IPS-18c (cell line): Measurements from ENCODE around the gene NSD1.

Experiments
- H3K4me3 ChIP-seq: 2 replicates; pipeline ENCODE4 v1.7.0; 2013; ENCODE audit warnings: low read depth, mild to moderate bottlenecking, low read length, moderate library complexity; ENCODE audit not compliant: insufficient read depth
- H3K9me3 ChIP-seq: one replicate; pipeline ENCODE4 v1.6.1; 2013; ENCODE audit warnings: mild to moderate bottlenecking, low read length, moderate library complexity; ENCODE audit not compliant: control insufficient read depth, insufficient read depth

The NSD1 gene

GRCh38 chr5:177096162-177097015 is 37.2 kb upstream of the NSD1 start:
- H3K9me3 ChIP-seq: no peaks in the 10 kb centered on the region
- no peak overlapping the region for H3K4me3 ChIP-seq

GRCh38 chr5:177097016-177097985 is 36.3 kb upstream of the NSD1 start:
- Histone ChIP-seq H3K4me3 (no peak overlapping the region), H3K9me3 (no peaks in the 10 kb centered on the region)

- no peak overlapping the region for H3K4me3 ChIP-seq
- H3K9me3 ChIP-seq: no peaks in the 10 kb centered on the region
Measured at GRCh38 chr5:177098120-177098469, 35.5 kb upstream of the NSD1 start.

GRCh38 chr5:177098470-177099141 is 35.0 kb upstream of the NSD1 start:
- Histone ChIP-seq H3K9me3 (no peaks in the 10 kb centered on the region), H3K4me3 (no peak overlapping the region; the same call in 1 of the 2 replicates)

GRCh38 chr5:177099422-177100093 is 34.0 kb upstream of the NSD1 start:
- no peaks in the 10 kb centered on the region for H3K9me3 ChIP-seq
- no peak overlapping the region for H3K4me3 ChIP-seq

GRCh38 chr5:177100714-177101121 is 32.9 kb upstream of the NSD1 start:
- Histone ChIP-seq H3K9me3 (no peaks in the 10 kb centered on the region), H3K4me3 (no peak overlapping the region)

GRCh38 chr5:177103523-177104253 is 29.9 kb upstream of the NSD1 start:
- Histone ChIP-seq H3K9me3 (peaks cover 2% of the 10 kb centered on the region), H3K4me3 (no peak overlapping the region)

GRCh38 chr5:177105691-177106476 is 27.7 kb upstream of the NSD1 start:
- Histone ChIP-seq H3K9me3 (peaks cover 2% of the 10 kb centered on the region), H3K4me3 (no peak overlapping the region)

GRCh38 chr5:177107159-177107558 is 26.4 kb upstream of the NSD1 start:
- Histone ChIP-seq H3K9me3 (peaks cover 2% of the 10 kb centered on the region), H3K4me3 (no peak overlapping the region)

GRCh38 chr5:177109810-177110209 is 23.8 kb upstream of the NSD1 start:
- no peak overlapping the region for H3K4me3 ChIP-seq
- peaks cover 2% of the 10 kb centered on the region for H3K9me3 ChIP-seq

GRCh38 chr5:177111720-177112394 is 21.7 kb upstream of the NSD1 start:
- peaks cover 2% of the 10 kb centered on the region for H3K9me3 ChIP-seq
- H3K4me3 ChIP-seq: no peak overlapping the region

- no peak overlapping the region for H3K4me3 ChIP-seq
- no peaks in the 10 kb centered on the region for H3K9me3 ChIP-seq
Measured at GRCh38 chr5:177112589-177113220, 20.9 kb upstream of the NSD1 start.

GRCh38 chr5:177113566-177114424 is 19.8 kb upstream of the NSD1 start:
- Histone ChIP-seq H3K9me3 (no peaks in the 10 kb centered on the region), H3K4me3 (no peak overlapping the region)
